K562 (cell line): ENCODE data around the gene PTPN20. TPM values are rescaled to one million over a fixed set of nuclear protein-coding genes. Genes with fewer than 3 reads are reported as not detected.

Source experiments
- ATAC-seq: fragments of 200-7000 bp; cut with Tn5 transposase; 3 replicates; pipeline ENCODE4 v1.9.1; 2020; ENCODE audit warnings: moderate library complexity
- BruUV-seq: library from RNA; stranded (reverse); fragments of 400-500 nt; replicated peaks from 2 replicates; lab custom pipeline; 2021; lab: Mats Ljungman, UMichigan
- CTCF ChIA-PET: fragments of 300-600 bp; formaldehyde crosslinking; extraction: SDS; loops from one replicate; lab custom pipeline; 2021; ENCODE audit warnings: low intra/inter-chr PET ratio; lab: Yijun Ruan, JAX
- POLR2A ChIA-PET: fragments of 300-600, 350-650 bp; sonication (Branson Sonifier 250); formaldehyde crosslinking; extraction: SDS; loops from one replicate; lab custom pipeline; 2021; ENCODE audit warnings: antibody characterized with exemption, inconsistent platforms; lab: Yijun Ruan, JAX
- DNase-seq, 4 experiments: peaks; one replicate each; pipeline versions ENCODE4 v3.0.0 to v3.0.0-alpha.2; 2011 to 2018; ENCODE audit warnings: low spot score in 3 of 4, mixed read lengths in 3 of 4; ENCODE audit errors: extremely low read depth in 1 of 4
- FAIRE-seq: peaks from 2 replicates; lab custom pipeline; 2011; peaks lifted over from hg19 to GRCh38; lab: Jason Lieb, UNC
- H2AFZ ChIP-seq: 2 replicates; pipeline ENCODE4 v1.6.0; 2011; ENCODE audit warnings: low read depth, low read length, control low read depth, inconsistent platforms
- H3K27ac ChIP-seq: fragments of 200-600 bp; 3 replicates; pipeline ENCODE4 v1.8.0; 2011; ENCODE audit warnings: low read depth, mild to moderate bottlenecking, control low read depth, inconsistent platforms, low read length, moderate library complexity, mixed read lengths; ENCODE audit errors: extremely low read depth
- H3K27me3 ChIP-seq, 2 experiments: fragments of 300-600 bp in 1 of 2; 2 replicates in 1 of 2; 3 replicates in 1 of 2; pipeline versions ENCODE4 v1.6.0 to v1.8.0; 2011; ENCODE audit warnings: inconsistent platforms in 2 of 2, low read length in 2 of 2, mild to moderate bottlenecking in 1 of 2, mixed read lengths in 1 of 2, moderate library complexity in 1 of 2; ENCODE audit not compliant: control insufficient read depth in 2 of 2, insufficient read depth in 2 of 2
- H3K36me3 ChIP-seq: fragments of 300-600 bp; 3 replicates; pipeline ENCODE4 v1.8.0; 2011; ENCODE audit warnings: mild to moderate bottlenecking, low read length, inconsistent platforms; ENCODE audit not compliant: control insufficient read depth, insufficient read depth
- H3K4me1 ChIP-seq, 2 experiments: fragments of 200-600 bp in 1 of 2; replicated peaks in 1 of 2; 2 replicates in 1 of 2; 3 replicates in 1 of 2; pipeline versions ENCODE4 v1.5.1 to v1.8.0; 2011; ENCODE audit warnings: inconsistent platforms in 2 of 2, low read length in 2 of 2, mild to moderate bottlenecking in 1 of 2, mixed read lengths in 1 of 2, moderate library complexity in 1 of 2; ENCODE audit not compliant: control insufficient read depth in 2 of 2, insufficient read depth in 2 of 2
- H3K4me2 ChIP-seq: 2 replicates; pipeline ENCODE4 v1.6.1; 2011; ENCODE audit warnings: low read length, control low read depth, inconsistent platforms, mixed read lengths; ENCODE audit not compliant: insufficient read depth
- H3K4me3 ChIP-seq: fragments of 200-600 bp; sonication (generic), shearing (Covaris generic); 2 replicates; pipeline ENCODE4 v1.5.1; 2016; ENCODE audit warnings: control low read depth, inconsistent platforms
- H3K79me2 ChIP-seq: fragments of 200-600 bp; 3 replicates; pipeline ENCODE4 v1.8.0; 2011; ENCODE audit warnings: low read length, inconsistent platforms; ENCODE audit not compliant: control insufficient read depth, insufficient read depth
- H3K9ac ChIP-seq, 2 experiments: 2 replicates each; pipeline versions ENCODE4 v1.6.0 to v1.6.1; 2011; ENCODE audit warnings: low read depth in 2 of 2, low read length in 2 of 2, control low read depth in 1 of 2, inconsistent platforms in 1 of 2, mild to moderate bottlenecking in 1 of 2, mixed read lengths in 1 of 2; ENCODE audit not compliant: insufficient read depth in 1 of 2
- H3K9me1 ChIP-seq: one replicate; pipeline ENCODE4 v1.6.0; 2011; ENCODE audit warnings: inconsistent platforms, mild to moderate bottlenecking, low read length, moderate library complexity; ENCODE audit not compliant: control insufficient read depth, insufficient read depth
- H3K9me3 ChIP-seq: replicated peaks from 2 replicates; pipeline ENCODE4 v1.5.1; 2011; ENCODE audit warnings: low read depth, low read length, inconsistent platforms; ENCODE audit not compliant: control insufficient read depth, insufficient read depth
- H4K20me1 ChIP-seq: replicated peaks from 2 replicates; pipeline ENCODE4 v1.6.1; 2011; ENCODE audit warnings: low read length, inconsistent platforms, mixed read lengths; ENCODE audit not compliant: control insufficient read depth, insufficient read depth
- BMI1 ChIP-seq: fragments of 150-350 bp; IDR thresholded peaks from 2 replicates; pipeline ENCODE4 v1.6.1; 2014; ENCODE audit warnings: low read length
- E2F6 ChIP-seq, 2 experiments: IDR thresholded peaks; 2 replicates each; pipeline ENCODE4 v1.6.1; 2011; ENCODE audit warnings: borderline replicate concordance in 1 of 2, control low read depth in 1 of 2, low read depth in 1 of 2, low read length in 1 of 2, mild to moderate bottlenecking in 1 of 2, mixed read lengths in 1 of 2, moderate library complexity in 1 of 2; ENCODE audit not compliant: insufficient read depth in 1 of 2, insufficient read length in 1 of 2, poor library complexity in 1 of 2, severe bottlenecking in 1 of 2; ENCODE audit errors: extremely low read depth in 1 of 2
- KHSRP ChIP-seq: fragments of 450-650 bp; IDR thresholded peaks from 2 replicates; pipeline ENCODE4 v1.6.1; 2017
- STAT6 ChIP-seq: sonication (generic); formaldehyde crosslinking; IDR thresholded peaks from 2 replicates; pipeline ENCODE4 v1.8.1; 2023; ENCODE audit warnings: mild to moderate bottlenecking, missing genetic modification reagents
- U2AF2 ChIP-seq: fragments of 200-400 bp; formaldehyde crosslinking; optimal IDR thresholded peaks from 2 replicates; pipeline ENCODE3; 2017; ENCODE audit warnings: low read depth, mild to moderate bottlenecking, low read length
- ZBTB1 ChIP-seq: sonication (generic); formaldehyde crosslinking; IDR thresholded peaks from 2 replicates; pipeline ENCODE4 v1.8.1; 2023; ENCODE audit warnings: missing genetic modification reagents, low read depth, mild to moderate bottlenecking, borderline replicate concordance
- ZNF79 ChIP-seq: fragments of 250-450 bp; sonication (Bioruptor Pico); IDR thresholded peaks from 2 replicates; pipeline ENCODE4 v1.4.0; 2020; ENCODE audit warnings: low read depth, mild to moderate bottlenecking, moderate library complexity
- WGBS: fragments of 100-300 bp; shearing (Covaris generic); methylation state at CpG from one replicate; pipeline ENCODE4 v1.1.6; 2016; ENCODE audit warnings: low coverage, mixed read lengths; ENCODE audit not compliant: insufficient coverage; ENCODE audit errors: missing lambda C conversion rate; 5-methylcytosine and 5-hydroxymethylcytosine counted together
- in situ Hi-C: fragments of 300-500 bp; cut with MboI; formaldehyde crosslinking; loops from 4 replicates; pipeline ENCODE4 v1.15.0; 2018; ENCODE audit warnings: inconsistent platforms, mixed read lengths
- intact Hi-C: fragments of 100-400 bp; cut with micrococcal nuclease; formaldehyde crosslinking; loops from 2 replicates; pipeline ENCODE4 v1.14.2; 2022
- polyA plus RNA-seq, 8 experiments: library from polyadenylated mRNA; depleted of rRNA in 4 of 8; stranded (reverse) in 5 of 8; unstranded in 3 of 8; fragments of >200 nt; fragmentation: Nextera tagmentation in 2 of 8; fragmentation: Illumina TruSeq in 1 of 8; extraction: Ambion mirVana in 2 of 8; extraction: Trizol in 1 of 8; gene quantifications; 2 replicates each; pipeline versions ENCODE4 v1.2.1 to v1.2.3, GENCODE V29; 2011 to 2014; ENCODE audit warnings: inconsistent platforms in 1 of 8, missing spikeins in 1 of 8
- total RNA-seq, 7 experiments: library from RNA; depleted of rRNA in 6 of 7; stranded (reverse); fragments of >200 nt in 6 of 7; fragmentation: Illumina TruSeq in 2 of 7; extraction: Trizol in 2 of 7; gene quantifications; 2 replicates each; pipeline versions ENCODE4 v1.2.1 to v1.2.3, GENCODE V29; 2011 to 2021; ENCODE audit warnings: low replicate concordance in 1 of 7
- TF ChIP-seq, protein P1 (sequence below), 2 experiments: fragments of 450-650 bp; formaldehyde crosslinking in 1 of 2; IDR thresholded peaks; 2 replicates each; pipeline versions ENCODE4 v1.4.0 to v1.6.1; 2014 to 2020; ENCODE audit warnings: mild to moderate bottlenecking in 2 of 2, borderline replicate concordance in 1 of 2, low read depth in 1 of 2

PTPN20 gene
- total and polyA plus RNA-seq, 9 of the 15 experiments (the other 6 are each of a cell fraction or from before 2014, with no cell fraction given): 0.03 to 0.18 (median 0.10) TPM; not detected in 6

DNA sequence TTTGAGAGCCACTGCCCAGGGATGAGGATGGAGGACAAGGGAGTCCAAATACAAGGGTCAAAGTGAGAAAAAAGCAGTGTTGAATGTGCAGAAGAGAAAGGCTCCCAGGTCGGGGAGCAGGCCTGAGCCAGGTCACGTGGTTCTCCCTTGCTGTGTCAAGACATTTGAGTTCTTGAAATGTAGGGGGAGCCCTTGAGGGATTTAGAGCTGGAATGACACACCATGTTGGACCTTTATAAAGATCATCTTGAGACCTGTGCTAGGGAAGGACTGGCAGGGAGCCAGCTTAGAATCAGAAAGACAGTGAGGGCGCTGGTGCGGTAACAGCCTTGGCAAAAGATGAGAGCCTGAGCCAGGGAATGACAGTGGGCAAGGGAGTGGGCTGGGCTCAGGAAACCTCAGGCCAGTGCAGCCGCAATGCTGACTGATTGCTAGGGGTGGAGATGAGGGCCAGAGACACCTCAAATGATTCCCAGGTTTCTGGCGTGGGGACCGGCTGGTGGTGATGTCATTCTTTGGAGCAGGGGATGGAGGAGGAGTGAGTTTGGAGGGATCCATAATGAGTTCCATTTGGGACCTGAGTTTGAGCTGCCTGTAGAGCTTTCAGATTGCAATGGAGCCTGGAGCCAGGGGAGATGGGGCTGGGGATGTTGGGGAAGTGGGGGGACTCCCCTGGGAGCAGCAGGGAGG is 120.1 kb downstream of the PTPN20 start:
- H3K4me1 ChIP-seq: no peaks in the 10 kb centered on the region
- peaks cover 6 to 60% of the 10 kb centered on the region in 2 experiments; a peak in 3 of 5 replicates for H3K27me3 ChIP-seq
- ATAC-seq (peak; percentile 90), FAIRE-seq (peak; percentile 94), DNase-seq (peak; percentile 68 to 79 (median 76))
- no peaks in the 10 kb centered on the region for H3K79me2 ChIP-seq
- WGBS: 8% methylated on average over 7 of the region's 7 CpGs
- no peaks in the 10 kb centered on the region for H3K9me3 ChIP-seq
- in situ Hi-C loops (loop anchor here (10.0 kb wide), 1 partner anchor 283 kb away; no protein-coding TSS in a partner anchor), intact Hi-C loops (no loop called here)
- ChIA-PET POLR2A (interaction anchor here (0.6 to 1.5 kb wide), 2 partner anchors 9 to 1165 kb away, joined by 3 to 6 read pairs; no protein-coding TSS in a partner anchor), CTCF (no interaction called here)
- no peaks in the 10 kb centered on the region for H3K36me3 ChIP-seq
- no peak overlapping the region for H3K4me3 ChIP-seq
- no peak overlapping the region for H3K27ac ChIP-seq
- no peak overlapping the region for H2AFZ ChIP-seq
- BruUV-seq: no TSS peak
- H4K20me1 ChIP-seq: peaks cover 21% of the 10 kb centered on the region; the same call in 1 of the 2 replicates
- no peak overlapping the region for H3K9ac ChIP-seq
- no peak overlapping the region for H3K4me2 ChIP-seq
- peaks cover 6% of the 10 kb centered on the region for H3K9me1 ChIP-seq
- TF ChIP-seq E2F6 (IDR thresholded peaks at IDR 0.05; ENCODE audit: borderline replicate concordance in 1 of 2, extremely low read depth in 1 of 2, insufficient read depth in 1 of 2, insufficient read length in 1 of 2, low read depth in 1 of 2, low read length in 1 of 2, poor library complexity in 1 of 2, severe bottlenecking in 1 of 2): no peak
- TF ChIP-seq, protein P1, sequence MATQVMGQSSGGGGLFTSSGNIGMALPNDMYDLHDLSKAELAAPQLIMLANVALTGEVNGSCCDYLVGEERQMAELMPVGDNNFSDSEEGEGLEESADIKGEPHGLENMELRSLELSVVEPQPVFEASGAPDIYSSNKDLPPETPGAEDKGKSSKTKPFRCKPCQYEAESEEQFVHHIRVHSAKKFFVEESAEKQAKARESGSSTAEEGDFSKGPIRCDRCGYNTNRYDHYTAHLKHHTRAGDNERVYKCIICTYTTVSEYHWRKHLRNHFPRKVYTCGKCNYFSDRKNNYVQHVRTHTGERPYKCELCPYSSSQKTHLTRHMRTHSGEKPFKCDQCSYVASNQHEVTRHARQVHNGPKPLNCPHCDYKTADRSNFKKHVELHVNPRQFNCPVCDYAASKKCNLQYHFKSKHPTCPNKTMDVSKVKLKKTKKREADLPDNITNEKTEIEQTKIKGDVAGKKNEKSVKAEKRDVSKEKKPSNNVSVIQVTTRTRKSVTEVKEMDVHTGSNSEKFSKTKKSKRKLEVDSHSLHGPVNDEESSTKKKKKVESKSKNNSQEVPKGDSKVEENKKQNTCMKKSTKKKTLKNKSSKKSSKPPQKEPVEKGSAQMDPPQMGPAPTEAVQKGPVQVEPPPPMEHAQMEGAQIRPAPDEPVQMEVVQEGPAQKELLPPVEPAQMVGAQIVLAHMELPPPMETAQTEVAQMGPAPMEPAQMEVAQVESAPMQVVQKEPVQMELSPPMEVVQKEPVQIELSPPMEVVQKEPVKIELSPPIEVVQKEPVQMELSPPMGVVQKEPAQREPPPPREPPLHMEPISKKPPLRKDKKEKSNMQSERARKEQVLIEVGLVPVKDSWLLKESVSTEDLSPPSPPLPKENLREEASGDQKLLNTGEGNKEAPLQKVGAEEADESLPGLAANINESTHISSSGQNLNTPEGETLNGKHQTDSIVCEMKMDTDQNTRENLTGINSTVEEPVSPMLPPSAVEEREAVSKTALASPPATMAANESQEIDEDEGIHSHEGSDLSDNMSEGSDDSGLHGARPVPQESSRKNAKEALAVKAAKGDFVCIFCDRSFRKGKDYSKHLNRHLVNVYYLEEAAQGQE (IDR thresholded peaks at IDR 0.05; ENCODE audit: borderline replicate concordance): peak; percentile 52
- TF ChIP-seq, protein P1 (CRISPR knock-in tag; IDR thresholded peaks at IDR 0.05; ENCODE audit: low read depth): no peak
- TF ChIP-seq U2AF2: no peak
- no peak for TF ChIP-seq KHSRP
- no peak for TF ChIP-seq ZNF79
- no peak for TF ChIP-seq BMI1
- no peak for TF ChIP-seq STAT6 (CRISPR knock-in tag)
- TF ChIP-seq ZBTB1 (CRISPR knock-in tag): no peak
